LNCAP (cell line): Measurements from ENCODE around the gene GHITM.

Source experiments
- TF ChIP-seq, protein P1 (sequence below): fragments of 450-650 bp; IDR thresholded peaks from 2 replicates; pipeline ENCODE4 v1.5.1; 2017; ENCODE audit warnings: mild to moderate bottlenecking

GHITM gene

DNA sequence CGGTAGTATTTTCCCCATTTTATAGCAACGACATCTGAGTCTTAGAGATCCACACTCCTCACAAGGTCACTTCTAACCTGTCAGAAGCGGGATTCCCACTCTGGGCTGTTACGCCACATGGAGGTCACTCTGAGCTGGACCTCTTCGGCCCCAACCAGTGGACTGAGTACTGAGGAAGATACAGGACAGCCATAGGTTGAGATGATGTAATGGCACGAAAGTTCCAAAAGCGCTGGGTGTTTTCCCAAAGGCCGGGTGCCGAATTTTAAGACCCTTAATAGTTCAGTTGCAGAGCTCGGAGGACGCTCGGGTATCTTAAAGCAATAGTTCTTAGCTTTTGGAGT, 699 bp downstream of the GHITM start:
- TF ChIP-seq, protein P1, sequence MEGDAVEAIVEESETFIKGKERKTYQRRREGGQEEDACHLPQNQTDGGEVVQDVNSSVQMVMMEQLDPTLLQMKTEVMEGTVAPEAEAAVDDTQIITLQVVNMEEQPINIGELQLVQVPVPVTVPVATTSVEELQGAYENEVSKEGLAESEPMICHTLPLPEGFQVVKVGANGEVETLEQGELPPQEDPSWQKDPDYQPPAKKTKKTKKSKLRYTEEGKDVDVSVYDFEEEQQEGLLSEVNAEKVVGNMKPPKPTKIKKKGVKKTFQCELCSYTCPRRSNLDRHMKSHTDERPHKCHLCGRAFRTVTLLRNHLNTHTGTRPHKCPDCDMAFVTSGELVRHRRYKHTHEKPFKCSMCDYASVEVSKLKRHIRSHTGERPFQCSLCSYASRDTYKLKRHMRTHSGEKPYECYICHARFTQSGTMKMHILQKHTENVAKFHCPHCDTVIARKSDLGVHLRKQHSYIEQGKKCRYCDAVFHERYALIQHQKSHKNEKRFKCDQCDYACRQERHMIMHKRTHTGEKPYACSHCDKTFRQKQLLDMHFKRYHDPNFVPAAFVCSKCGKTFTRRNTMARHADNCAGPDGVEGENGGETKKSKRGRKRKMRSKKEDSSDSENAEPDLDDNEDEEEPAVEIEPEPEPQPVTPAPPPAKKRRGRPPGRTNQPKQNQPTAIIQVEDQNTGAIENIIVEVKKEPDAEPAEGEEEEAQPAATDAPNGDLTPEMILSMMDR, result no peak

DNA sequence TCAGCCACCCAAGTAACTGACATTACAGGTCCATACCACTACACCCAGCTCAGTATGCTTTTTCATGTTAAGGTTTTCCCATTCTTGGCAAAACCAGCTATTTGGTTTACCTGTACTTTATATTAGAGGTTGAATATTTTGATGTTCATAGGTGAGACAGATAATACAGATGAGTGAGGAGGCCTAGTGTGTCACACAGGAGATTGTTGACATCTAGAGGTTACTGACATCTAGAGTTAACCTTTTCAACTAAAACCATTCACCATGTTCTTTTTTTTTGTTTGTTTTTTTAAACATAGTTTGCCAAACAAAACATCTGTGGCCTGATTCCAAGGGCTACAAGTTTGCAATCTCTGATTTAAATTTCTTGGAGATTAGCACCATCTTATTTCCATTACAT, 8.0 kb downstream of the GHITM start:
- TF ChIP-seq, protein P1, result no peak

- TF ChIP-seq, protein P1, result peak; percentile 66
Observed at GRCh38 chr10:84148006-84148597, 8.8 kb downstream of the GHITM start.

- TF ChIP-seq, protein P1, result no peak
Observed at GRCh38 chr10:84149854-84150253, 10.5 kb downstream of the GHITM start.

DNA sequence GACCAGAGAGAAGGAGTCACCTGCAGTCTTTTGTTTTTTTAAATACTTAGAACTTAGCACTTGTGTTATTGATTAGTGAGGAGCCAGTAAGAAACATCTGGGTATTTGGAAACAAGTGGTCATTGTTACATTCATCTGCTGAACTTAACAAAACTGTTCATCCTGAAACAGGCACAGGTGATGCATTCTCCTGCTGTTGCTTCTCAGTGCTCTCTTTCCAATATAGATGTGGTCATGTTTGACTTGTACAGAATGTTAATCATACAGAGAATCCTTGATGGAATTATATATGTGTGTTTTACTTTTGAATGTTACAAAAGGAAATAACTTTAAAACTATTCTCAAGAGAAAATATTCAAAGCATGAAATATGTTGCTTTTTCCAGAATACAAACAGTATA, 13.5 kb downstream of the GHITM start:
- TF ChIP-seq, protein P1, result no peak

DNA sequence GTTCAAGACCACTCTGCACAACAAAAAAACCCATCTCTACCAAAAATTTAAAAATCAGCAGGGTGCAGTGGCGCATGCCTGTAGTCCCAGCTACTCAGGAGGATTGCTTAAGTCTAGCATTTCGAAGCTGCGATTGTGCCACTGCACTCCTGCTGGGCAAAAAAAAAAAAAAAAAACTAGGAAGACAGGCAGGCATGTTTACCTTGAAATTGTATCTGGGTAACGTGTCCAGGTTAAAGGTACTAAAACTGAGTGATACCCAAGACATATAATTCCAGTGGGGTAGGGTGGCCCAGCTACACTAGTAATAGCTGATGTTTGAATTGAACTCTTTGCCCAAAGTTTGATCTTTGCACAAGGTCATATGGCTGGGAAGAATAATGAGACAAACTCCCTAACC, 16.2 kb downstream of the GHITM start:
- TF ChIP-seq, protein P1, result no peak

GRCh38 chr10:84156009-84156408, 16.7 kb downstream of the GHITM start:
- TF ChIP-seq, protein P1, result no peak

GRCh38 chr10:84156768-84157167, 17.5 kb downstream of the GHITM start:
- TF ChIP-seq, protein P1, result no peak
